Fibroblast of skin of right quadriceps (primary cell): ENCODE data around the gene TSC2.
A peak's percentile ranks its signal among the peaks of the same experiment; 100 is the strongest.
"Not testable (repeated sequence)": the region's sequence is repeated elsewhere in the genome, so short reads cannot be mapped to it uniquely, and the experiment has no call there.

Source experiments
- DNase-seq: peaks from one replicate; pipeline ENCODE4 v3.0.0-alpha.2; 2013

TSC2 gene

GRCh38 chr16:2108446-2109270 lies 60.9 kb downstream of the TSC2 start:
- not testable (repeated sequence) for DNase-seq

- DNase-seq, result not testable (repeated sequence)
Observed at GRCh38 chr16:2109271-2109580, 61.4 kb downstream of the TSC2 start.

GRCh38 chr16:2109872-2110271 lies 62.1 kb downstream of the TSC2 start:
- DNase-seq, result not testable (repeated sequence)

GRCh38 chr16:2110332-2111008 lies 62.7 kb downstream of the TSC2 start:
- not testable (repeated sequence) for DNase-seq

GRCh38 chr16:2111009-2111353 lies 63.2 kb downstream of the TSC2 start:
- DNase-seq, result not testable (repeated sequence)

- not testable (repeated sequence) for DNase-seq
Observed at GRCh38 chr16:2111412-2112335, 63.9 kb downstream of the TSC2 start.

- not testable (repeated sequence) for DNase-seq
Observed at GRCh38 chr16:2112539-2113106, 64.8 kb downstream of the TSC2 start.

GRCh38 chr16:2114225-2114624 lies 66.4 kb downstream of the TSC2 start:
- not testable (repeated sequence) for DNase-seq

DNA sequence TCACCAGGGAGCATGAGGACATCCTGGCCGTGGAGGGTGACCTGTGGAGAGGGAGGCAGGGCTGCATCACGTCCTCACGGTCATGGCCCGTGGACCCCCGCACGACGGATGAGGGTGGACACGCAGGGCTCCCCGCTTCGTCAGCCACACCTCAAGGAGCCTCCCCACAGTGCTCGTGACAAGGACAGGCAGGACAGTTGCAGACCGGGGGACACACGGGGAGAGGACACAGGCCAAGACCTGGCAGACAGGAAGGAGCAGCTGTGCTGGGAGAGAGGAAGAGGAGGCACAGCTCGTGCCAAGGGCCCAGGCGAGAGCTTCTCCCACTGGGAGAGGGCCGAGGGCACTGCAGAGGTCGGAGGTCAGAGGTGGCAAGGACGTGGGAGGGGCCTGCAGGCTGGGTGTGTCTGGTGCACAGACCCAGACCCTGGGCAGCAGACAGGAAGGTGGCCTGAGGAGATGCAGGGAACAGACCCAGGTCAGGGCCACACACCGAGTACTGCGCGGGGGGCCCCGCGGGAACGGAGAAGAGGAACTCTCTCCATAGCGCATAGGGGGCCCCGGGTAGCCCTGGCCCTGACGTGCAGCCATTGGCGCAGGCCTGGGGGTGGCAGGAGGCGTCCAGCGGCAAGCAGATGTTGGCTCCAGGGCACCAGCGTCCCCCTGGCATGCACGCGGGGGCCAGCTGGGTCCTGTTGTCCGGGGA lies 67.3 kb downstream of the TSC2 start:
- DNase-seq, result not testable (repeated sequence)

DNA sequence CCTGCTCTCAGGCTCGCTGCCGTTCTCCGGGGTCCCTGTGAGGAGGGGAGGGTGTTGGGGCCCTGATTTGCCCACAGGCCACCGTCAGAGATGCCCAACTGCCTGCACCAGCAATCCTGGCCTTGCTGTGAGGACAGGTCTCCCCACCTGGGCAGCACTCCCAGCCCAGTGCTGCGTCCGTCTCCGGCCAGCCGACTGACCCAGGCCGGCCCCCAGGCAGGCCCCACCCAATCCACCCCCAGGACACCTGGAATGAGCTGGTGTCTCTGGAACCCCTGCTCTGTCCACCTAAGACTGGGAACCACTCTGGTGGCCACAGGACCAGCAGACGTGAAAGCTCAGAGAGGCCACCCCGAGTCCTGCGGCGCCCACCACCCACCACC lies 67.8 kb downstream of the TSC2 start:
- DNase-seq, result no peak

DNA sequence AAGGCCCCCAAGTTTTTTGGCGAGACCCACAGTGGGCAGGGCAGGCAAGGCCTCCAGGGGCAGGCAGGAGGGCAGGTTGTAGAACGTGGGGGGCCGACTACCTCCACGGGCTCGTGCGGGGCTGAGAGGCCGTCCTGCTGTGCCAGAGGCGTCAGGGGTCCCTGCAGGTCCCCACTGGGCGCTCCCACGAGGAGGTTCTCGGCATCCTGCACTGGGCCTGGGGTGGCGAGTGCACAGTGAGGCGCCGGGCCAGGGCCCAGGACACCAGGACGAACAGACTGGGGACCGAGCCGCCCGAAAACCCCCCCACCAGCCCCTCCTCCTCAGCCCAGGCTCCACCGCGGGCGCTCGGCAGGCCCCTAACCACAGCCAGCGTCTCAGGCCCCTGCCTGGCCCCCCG lies 68.6 kb downstream of the TSC2 start:
- not testable (repeated sequence) for DNase-seq

GRCh38 chr16:2117341-2117740 lies 69.6 kb downstream of the TSC2 start:
- DNase-seq, result not testable (repeated sequence)

GRCh38 chr16:2117960-2118722 lies 70.4 kb downstream of the TSC2 start:
- not testable (repeated sequence) for DNase-seq

DNA sequence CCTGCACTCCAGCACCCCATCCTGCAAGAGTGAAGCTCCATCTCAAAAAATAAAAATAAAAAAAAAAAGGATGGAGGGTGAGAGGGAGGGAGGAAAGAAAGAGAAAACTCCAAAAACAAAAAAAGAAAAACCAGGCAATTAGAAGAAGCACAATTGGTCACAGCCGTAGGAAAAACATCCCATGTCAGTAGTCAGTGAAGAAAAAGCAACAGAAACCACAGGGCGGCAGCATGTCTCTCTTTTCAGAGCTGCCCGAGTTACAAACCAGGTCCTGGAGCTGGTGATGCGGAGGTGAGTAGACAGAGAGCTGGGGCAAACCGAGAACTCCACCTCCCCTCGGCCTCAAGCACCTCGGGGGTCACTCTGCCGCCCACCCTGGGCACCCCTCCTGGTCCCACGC lies 73.5 kb downstream of the TSC2 start:
- peak; percentile 56 for DNase-seq

GRCh38 chr16:2121853-2122252 lies 74.1 kb downstream of the TSC2 start:
- DNase-seq, result no peak

DNA sequence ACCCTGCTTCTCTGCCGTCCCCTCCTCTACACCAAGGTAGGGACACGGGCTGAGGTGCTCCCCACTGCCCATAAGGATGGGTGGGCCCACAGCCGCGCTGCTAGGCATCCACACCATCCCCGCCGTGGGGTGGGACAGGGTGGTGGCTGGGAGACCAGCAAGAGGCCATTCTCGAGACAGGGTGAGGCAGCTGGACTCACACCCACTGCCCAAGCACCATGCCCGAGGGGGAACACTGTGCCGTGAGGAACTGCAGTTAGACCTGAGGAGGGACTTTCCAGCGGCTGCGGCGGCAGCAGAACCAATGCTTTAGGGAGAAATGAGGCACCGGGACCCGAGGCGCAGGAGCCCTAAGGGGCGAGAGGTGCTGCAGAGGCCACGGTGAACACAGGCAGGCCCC lies 74.6 kb downstream of the TSC2 start:
- DNase-seq, result no peak

- not testable (repeated sequence) for DNase-seq
Observed at GRCh38 chr16:2122934-2123683, 75.3 kb downstream of the TSC2 start.

DNA sequence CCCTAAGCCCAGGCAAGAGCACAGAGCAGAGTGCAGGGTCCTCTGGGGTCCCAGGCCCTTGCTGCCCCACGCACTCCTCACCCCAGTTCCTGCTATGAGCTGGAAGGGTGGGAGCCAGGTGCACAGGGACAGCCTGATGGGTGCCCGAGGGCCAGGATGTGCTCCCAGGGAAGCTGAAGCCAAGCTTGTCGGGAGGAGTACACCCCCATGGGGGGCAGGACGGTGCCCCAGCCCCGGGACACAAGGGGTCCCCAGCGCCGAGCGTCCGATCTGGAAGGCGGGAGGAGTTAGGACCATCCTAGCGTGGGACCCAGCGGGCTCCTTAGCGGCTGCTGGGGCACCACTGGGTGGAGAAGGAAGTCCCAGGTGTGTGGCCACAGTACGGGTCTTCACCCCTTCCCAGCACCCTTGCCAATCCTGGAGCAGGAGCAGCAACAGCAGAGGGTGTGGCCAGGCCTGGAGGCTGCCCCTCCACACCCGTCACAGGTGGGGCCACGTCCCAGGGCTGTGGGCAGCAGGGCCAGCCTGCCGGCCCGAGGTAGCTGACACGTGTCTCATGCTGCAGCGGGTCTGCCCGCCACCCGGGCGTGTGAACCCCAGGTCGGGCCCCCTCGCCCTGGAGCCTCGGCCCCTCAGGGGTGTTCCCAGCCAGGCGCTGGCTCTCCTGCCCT lies 76.1 kb downstream of the TSC2 start:
- not testable (repeated sequence) for DNase-seq

DNA sequence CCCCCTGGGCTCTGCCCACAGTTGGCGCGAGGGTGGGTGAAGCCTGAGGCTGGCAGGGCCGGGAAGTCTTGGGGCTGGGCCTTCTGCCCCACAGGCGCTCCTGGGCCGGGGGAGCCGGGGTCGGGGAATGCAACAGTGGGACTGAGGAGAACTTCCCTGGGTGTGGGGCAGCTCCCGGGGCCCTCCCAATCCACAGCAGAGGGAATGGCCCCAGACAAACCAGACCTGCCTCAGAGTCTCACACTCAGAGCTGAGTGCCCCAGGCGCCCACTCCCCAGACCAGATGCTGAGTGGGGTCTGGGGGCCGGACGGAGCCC lies 76.5 kb downstream of the TSC2 start:
- DNase-seq, result not testable (repeated sequence)

- DNase-seq, result peak; percentile 86
Observed at GRCh38 chr16:2124694-2125444, 77.1 kb downstream of the TSC2 start.
